WI38 (cell line): ENCODE results near the gene MARCHF3.

Source experiments
- H3K4me3 ChIP-seq: 2 replicates; pipeline ENCODE4 v1.5.1; 2011; ENCODE audit warnings: low read depth, mild to moderate bottlenecking, control low read depth, low read length
- CTCF ChIP-seq: IDR thresholded peaks from 2 replicates; pipeline ENCODE4 v1.5.1; 2012; ENCODE audit warnings: low read depth, mild to moderate bottlenecking, control low read depth, low read length

MARCHF3 gene

GRCh38 chr5:126988021-126988569 lies 42.3 kb downstream of the MARCHF3 start:
- no peak for TF ChIP-seq CTCF
- no peak overlapping the region for H3K4me3 ChIP-seq

GRCh38 chr5:126987271-126987899 lies 43.0 kb downstream of the MARCHF3 start:
- H3K4me3 ChIP-seq, result no peak overlapping the region
- TF ChIP-seq CTCF, result no peak

- TF ChIP-seq CTCF, result no peak
- no peak overlapping the region for H3K4me3 ChIP-seq
Measured at GRCh38 chr5:126984632-126985031, 45.7 kb downstream of the MARCHF3 start.

- no peak overlapping the region for H3K4me3 ChIP-seq
- TF ChIP-seq CTCF, result no peak
Measured at GRCh38 chr5:126983874-126984266, 46.5 kb downstream of the MARCHF3 start.

GRCh38 chr5:126982926-126983873 lies 47.2 kb downstream of the MARCHF3 start:
- TF ChIP-seq CTCF, result no peak
- no peak overlapping the region for H3K4me3 ChIP-seq

- no peak for TF ChIP-seq CTCF
- H3K4me3 ChIP-seq, result no peak overlapping the region
Measured at GRCh38 chr5:126982202-126982601, 48.2 kb downstream of the MARCHF3 start.

GRCh38 chr5:126981701-126982100 lies 48.7 kb downstream of the MARCHF3 start:
- TF ChIP-seq CTCF, result no peak
- H3K4me3 ChIP-seq, result no peak overlapping the region
